Measurements from ENCODE around the gene UBE2Q1.
A peak's percentile ranks its signal among the peaks of the same experiment; 100 is the strongest.

- TF ChIP-seq REST (IDR thresholded peaks at IDR 0.05) (peak; percentile 64), CTCF (IDR thresholded peaks at IDR 0.05; ENCODE audit: low read depth, low read length, missing input control) (no peak), EGR1 (IDR thresholded peaks at IDR 0.05; ENCODE audit: low read depth in 2 of 2) (peak; percentile 23 to 59), RXRA (IDR thresholded peaks at IDR 0.05) (peak; percentile 63 to 68), JUND (IDR thresholded peaks at IDR 0.05) (peak; percentile 54 to 66)
- TF ChIP-seq, protein P1, sequence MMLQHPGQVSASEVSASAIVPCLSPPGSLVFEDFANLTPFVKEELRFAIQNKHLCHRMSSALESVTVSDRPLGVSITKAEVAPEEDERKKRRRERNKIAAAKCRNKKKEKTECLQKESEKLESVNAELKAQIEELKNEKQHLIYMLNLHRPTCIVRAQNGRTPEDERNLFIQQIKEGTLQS (IDR thresholded peaks at IDR 0.05): peak; percentile 55
Measured at GRCh38 chr1:154607609-154608396, 49.3 kb upstream of the UBE2Q1 start, which contains the start of gene ADAR.
